ENCODE data around the gene PAFAH2.
"Not testable (repeated sequence)": the region's sequence is repeated elsewhere in the genome, so short reads cannot be mapped to it uniquely, and the experiment has no call there.

The PAFAH2 gene

DNA sequence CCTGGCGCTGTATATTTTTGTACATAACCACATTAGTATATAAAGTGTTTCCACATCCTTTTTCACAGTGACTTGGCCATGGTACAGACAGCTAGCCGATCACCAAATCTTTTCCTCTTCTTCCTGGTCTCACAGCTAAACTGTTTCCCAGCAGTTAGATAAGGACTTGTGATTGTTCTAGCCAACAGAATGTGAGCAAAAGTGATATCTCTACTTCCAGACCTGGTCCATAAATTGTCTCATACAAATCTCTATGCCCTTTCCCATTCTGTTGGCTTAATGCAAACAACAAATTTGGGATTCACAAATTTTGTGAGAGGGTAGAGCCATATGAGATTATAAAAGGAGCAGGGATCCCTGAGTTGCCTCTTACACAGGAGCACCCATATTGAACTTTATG, 19.5 kb downstream of the PAFAH2 start:
- DNase-seq = no peak

DNA sequence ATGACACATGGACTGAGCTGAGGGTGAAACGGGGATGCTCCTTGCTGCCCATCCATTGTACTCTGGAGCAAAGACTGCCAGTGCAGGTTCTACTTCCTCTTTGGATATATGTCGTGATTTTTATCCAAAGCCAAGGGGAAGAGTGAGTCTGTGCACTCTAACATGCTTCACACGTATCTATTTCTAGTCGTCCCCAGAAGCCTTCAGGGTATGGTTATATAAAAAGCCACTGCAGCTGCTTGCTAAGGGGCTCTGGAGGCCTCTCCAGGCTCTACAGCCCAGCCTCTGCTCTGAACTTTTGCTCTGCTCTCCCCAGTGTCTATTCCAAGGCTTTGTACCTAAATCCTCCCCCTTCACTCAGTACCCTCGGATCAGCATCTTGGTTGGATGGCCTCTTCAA, 20.1 kb downstream of the PAFAH2 start:
- DNase-seq = no peak

GRCh38 chr1:25973610-25974321, 24.1 kb downstream of the PAFAH2 start:
- no peak for DNase-seq

GRCh38 chr1:25971811-25972180, 26.1 kb downstream of the PAFAH2 start:
- DNase-seq = no peak

DNA sequence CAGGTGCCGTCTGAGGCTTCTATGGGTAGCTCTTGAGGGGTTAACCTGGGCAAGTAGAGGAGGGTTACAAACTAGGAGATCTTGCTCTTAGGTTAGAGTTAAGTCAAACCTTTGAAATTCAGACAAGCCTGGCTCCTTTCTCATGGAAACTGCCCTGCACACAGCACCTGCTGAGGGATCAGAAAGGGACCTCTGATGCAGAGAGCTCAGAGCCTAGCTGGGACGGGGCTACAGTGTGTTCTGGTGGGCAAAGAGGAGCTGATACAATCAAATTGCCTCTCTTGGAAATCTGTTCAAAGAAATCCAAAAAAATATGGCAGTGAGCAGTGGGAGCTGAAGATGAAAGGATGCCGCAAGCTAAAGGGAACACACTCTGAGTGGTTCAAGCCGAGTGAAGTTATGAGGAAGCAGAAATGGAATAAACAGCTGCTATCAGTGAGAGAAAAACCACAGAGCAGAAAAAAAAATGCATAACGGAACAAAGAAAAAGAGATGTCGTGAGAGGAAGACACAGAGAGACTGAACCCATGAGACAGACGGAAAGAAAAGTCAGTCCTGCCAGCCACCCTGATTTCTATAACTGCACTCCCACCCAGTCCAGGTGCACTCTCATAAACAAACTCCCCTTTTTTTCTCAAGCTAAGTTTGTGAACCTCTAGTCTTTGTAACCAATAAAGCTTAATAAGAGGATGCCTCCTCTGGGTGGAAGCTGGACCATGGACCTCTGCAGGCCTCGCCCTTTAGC, 26.6 kb downstream of the PAFAH2 start:
- no peak for DNase-seq

DNA sequence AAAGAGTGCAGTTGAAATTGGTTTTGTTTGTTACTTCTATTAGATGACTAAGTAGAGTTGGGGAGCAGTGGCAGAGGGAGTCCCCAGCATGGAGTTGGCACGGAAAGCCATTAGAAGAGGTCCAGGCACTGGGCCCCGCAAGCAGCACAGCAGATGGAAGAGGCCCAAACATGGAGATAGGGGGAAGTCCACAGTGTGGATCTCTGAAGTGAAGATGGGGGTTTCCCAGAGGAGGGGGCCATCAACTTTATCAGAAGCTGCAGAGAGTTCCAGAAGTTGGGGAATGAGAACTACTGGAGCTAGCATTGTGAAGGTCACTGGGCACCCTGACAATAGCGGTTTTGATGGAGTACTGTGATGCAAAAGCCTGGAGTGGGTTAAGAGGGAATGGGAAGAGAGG, 30.6 kb downstream of the PAFAH2 start:
- no peak for DNase-seq

- no peak for DNase-seq
These were observed 38.3 kb downstream of the PAFAH2 start for GRCh38 chr1:25959611-25960010.

DNA sequence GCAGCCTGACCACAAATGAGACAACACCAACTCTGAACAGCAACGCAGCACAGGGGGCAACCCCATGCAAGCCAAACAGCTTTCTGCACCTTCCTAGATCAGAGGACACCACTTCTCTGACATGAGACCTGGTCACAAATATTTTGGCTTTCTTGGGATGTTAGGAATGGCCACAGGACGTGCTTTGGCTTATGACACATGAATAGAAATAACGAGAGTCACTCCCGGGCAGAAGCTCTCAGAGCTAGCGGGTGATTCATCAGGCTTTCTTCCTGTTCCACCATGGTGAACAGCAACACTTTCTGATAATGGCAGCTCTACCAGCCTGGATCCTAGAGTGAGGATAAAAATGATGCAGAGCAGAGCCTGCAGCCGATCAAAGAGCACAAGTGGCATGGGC, 39.4 kb downstream of the PAFAH2 start:
- DNase-seq = no peak

DNA sequence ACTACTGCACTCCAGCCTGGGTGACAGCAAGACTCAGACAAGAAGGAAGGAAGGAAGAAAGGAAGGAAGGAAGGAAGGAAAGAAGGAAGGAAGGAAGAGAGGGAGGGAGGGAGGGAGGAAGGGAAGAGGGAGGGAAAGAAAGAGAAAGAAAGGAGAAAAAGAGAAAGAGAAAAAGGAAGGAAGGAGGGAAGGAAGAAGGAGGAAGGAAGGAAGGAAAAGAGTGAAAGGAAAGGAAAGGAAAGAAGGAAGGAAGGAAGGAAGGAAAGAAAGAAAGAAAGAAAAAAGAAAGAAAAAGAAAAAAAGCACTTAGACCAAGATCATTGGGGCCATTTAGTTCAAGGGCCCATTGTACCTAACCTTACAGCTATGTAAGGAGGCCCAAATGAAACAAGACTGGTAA, 42.3 kb downstream of the PAFAH2 start:
- no peak for DNase-seq

- no peak for DNase-seq
These were observed 43.5 kb downstream of the PAFAH2 start for GRCh38 chr1:25954282-25954938.

DNA sequence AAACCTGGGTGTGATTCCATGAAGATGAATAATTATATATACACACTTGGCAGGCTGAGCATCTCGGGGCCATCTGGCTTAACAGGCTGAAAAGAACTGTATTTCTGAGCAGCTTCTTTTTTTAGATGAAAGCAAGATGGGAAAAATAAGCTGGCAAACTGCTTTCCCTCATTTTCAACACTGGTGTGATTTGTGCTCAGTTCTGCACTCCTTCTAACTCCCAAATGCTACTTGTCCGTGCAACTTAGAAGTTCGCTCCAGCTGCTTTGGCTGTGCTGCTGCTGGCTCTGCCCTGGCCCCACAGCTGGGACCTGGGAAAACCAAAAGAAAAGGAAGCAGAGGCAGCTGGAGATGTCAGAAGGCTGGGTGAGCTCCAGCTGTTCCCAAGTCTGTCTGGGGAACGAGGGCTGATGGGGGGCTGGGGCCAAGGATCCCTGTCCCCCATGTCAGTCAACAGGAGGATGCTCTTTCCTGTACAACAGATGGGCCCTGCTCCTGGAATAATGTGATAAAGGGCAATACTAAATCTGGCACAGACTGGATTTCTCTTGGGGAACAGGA, 44.9 kb downstream of the PAFAH2 start:
- DNase-seq = no peak

DNA sequence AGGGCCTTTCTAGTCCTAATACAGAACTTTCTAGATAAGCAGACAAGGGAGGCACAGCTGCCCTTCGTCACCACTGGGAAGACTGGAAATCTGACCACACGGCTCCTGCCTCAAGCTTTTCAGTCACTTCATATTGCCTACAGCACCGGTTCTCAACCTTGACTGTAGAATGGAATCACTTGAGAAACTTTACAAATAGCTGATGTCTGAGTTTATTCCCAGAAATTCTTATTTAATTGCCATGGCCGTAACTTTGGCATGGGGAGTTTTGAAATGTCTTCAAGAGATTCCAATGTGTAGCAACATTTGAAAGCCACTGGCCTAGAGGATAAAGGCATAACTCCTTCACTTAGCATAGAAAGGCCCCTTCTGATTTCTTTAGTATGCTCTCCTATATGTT, 49.2 kb downstream of the PAFAH2 start:
- no peak for DNase-seq

- no peak for DNase-seq
These were observed 50.8 kb downstream of the PAFAH2 start for GRCh38 chr1:25947027-25947426.

GRCh38 chr1:25945761-25946160, 52.1 kb downstream of the PAFAH2 start:
- DNase-seq = no peak

- no peak for DNase-seq
These were observed 52.9 kb downstream of the PAFAH2 start for GRCh38 chr1:25944986-25945385.

DNA sequence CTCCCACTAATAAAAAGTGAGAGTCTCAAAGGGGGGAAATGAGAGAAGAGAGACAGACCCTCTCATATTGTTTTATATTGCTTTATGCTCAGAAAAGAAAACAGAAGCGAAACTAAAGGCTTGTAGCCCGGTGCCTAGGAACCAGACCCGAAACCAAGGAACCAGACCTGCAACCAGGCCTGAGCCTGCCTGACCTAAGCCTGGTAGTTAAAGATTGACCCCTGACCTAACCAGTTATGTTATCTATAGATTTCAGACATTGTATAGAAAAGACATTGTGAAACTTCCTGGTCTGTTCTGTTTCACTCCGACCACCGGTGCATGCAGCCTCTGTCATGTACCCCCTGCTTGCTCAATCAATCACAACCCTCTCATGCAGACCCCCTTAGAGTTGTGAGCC, 54.4 kb downstream of the PAFAH2 start:
- not testable (repeated sequence) for DNase-seq

GRCh38 chr1:25936947-25937346, 60.9 kb downstream of the PAFAH2 start:
- DNase-seq = no peak

DNA sequence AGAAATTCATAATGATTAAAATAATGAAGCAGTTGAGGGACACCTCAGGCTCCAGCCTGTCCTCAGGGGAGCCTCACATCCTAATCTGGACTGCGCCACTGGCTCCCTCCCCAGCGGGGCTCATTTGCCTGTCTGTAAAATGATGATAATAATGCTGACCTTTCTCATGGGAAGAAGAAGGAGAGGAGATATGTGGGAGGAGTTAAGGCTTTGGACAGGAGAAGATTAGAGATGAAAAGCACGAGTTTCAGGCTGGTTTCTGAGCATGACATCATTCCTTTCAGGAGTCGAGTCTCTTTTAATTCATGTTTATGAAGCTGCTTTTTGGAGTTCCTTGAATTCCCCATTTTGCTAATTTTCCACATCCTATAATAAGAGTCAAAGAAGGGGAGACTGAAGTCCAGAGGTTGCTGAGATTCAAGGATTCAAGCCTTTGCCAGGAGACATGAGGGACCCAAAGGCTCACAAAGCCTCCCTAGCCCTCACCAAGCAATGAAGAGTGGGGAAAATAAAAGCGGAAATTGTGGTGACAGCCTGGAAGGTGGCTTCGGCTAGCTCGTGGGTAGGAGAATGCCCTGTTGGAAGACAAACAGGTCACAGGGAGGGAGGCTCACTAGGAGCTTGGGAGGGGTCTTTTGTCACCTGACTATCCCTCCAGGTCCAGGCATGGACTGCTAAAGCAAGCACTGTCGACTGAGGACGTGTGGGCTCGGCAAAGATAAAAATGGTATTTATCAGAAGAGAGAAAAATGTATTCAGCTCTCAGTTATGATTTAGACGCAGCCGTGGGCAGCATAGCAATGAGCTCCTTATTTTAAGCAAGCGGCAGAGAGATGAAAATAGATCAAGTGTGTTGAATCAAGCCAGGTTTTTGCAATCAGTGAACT, 64.1 kb downstream of the PAFAH2 start:
- no peak for DNase-seq

DNA sequence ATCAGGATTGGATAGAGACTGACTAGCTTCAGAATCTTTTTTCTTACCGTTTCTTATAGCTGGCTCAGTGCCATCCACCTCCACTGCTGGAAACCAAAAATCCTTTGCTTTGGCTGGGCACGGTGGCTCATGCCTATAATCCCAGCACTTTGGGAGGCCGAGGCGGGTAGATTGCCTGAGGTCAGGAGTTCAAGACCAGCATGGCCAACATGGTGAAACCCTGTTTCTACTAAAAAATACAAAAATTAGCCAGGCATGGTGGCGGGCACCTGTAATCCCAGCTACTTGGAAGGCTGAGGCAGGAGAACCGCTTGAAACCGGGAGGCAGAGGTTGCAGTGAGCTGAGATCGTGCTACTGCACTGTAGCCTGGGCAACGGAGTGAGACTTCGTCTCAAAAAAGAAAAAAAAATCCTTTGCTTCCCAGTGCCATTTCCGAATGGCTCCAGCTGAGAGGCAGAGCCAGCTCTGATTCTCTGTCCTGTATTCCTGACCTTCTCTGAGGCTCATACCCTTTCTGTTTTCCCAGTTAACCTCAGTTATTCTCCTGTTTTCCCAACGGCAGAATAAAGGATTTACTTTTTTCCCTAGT, 65.0 kb downstream of the PAFAH2 start:
- DNase-seq = not testable (repeated sequence)

DNA sequence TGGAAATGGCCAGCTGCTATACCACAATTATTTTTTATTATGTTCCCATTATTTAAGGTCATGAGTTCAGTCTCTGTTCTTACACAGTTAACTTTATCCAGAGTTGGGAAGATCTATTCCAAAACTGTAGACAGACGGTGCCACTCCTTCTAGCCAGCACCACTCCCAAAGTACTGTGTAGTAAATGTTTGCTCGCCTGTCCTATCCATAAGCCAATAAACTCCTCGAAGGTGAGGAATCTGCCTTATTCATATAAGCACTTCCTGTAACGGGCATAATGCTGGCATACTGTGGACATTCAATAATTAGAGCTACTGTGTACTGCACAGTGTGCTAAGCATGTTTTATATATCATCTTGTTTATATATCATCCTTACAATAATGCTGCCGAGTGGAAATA, 65.5 kb downstream of the PAFAH2 start:
- no peak for DNase-seq

- DNase-seq = no peak
These were observed 68.8 kb downstream of the PAFAH2 start for GRCh38 chr1:25929016-25929415.

DNA sequence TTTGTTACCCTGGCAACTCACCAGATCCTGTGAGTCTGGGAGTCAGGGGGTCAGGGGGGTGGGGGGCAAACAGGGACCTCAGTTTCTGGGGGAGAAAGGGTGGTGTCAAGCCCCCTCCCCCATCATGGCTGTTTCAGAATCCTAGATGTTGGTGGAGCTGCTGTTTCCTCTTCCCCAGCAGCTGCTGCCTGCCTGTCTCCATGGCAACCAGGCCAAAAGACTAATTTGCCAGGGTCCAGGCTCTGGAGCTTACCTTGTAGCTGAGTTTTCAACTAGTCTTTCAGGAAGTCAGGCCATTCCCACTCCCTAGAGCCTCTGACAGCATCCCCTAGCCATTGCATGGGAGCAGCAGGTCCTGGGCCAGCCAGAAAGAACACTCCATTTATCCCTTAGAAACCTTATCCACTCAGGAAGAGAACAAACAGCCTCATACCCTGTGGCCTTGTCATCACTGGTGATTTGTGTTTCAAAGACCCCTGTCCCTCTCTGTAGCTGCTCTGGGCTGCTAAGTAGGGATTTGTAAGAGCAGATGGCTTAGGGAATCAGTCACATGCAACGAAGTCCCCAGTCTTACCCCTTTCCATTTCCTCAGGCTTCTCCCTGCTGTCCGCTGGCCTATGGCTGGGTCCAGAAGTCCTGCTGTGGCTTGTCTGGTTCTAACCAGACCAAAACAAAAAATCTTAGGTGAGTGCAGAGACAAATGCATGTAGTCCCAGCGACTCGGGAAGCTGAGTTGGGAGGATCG, 70.2 kb downstream of the PAFAH2 start:
- no peak for DNase-seq

All from activated CD4-positive, alpha-beta T cell treated with anti-CD3 and anti-CD28 coated beads for 4 hours (primary cell).